DND-41 (cell line): ENCODE data around the gene PTPRN2.

Experiments
- ATAC-seq: fragments of 200-7000 bp; cut with Tn5 transposase; 3 replicates; pipeline ENCODE4 v1.9.1; 2021; ENCODE audit warnings: low read depth; ENCODE audit not compliant: insufficient read depth
- DNase-seq: peaks from one replicate; pipeline ENCODE4 v3.0.0-alpha.2; 2020
- H2AFZ ChIP-seq: 2 replicates; pipeline ENCODE4 v1.6.0; 2012; ENCODE audit warnings: low read depth, low read length
- H3K27ac ChIP-seq: 2 replicates; pipeline ENCODE4 v1.5.1; 2012; ENCODE audit warnings: low read length, inconsistent platforms
- H3K27me3 ChIP-seq: fragments of 200-600 bp; sonication (generic); 2 replicates; pipeline ENCODE4 v1.6.0; 2012; ENCODE audit warnings: low read length, mild to moderate bottlenecking, inconsistent platforms; ENCODE audit not compliant: insufficient read depth, poor library complexity
- H3K36me3 ChIP-seq: 2 replicates; pipeline ENCODE4 v1.5.1; 2012; ENCODE audit warnings: low read length, inconsistent platforms; ENCODE audit not compliant: insufficient read depth
- H3K4me1 ChIP-seq: 2 replicates; pipeline ENCODE4 v1.5.1; 2012; ENCODE audit warnings: mild to moderate bottlenecking, low read length; ENCODE audit not compliant: insufficient read depth
- H3K4me2 ChIP-seq: 2 replicates; pipeline ENCODE4 v1.6.0; 2012; ENCODE audit warnings: mild to moderate bottlenecking, moderate library complexity, low read length, inconsistent platforms; ENCODE audit not compliant: insufficient read depth
- H3K4me3 ChIP-seq, 2 experiments: fragments of 200-600 bp in 1 of 2; shearing (Covaris generic) in 1 of 2; 2 replicates each; pipeline ENCODE4 v1.5.1; 2012 to 2016; ENCODE audit warnings: inconsistent platforms in 2 of 2, low read length in 2 of 2, mild to moderate bottlenecking in 2 of 2, low read depth in 1 of 2, moderate library complexity in 1 of 2
- H3K79me2 ChIP-seq: 2 replicates; pipeline ENCODE4 v1.6.0; 2012; ENCODE audit warnings: low read length, inconsistent platforms; ENCODE audit not compliant: insufficient read depth
- H3K9ac ChIP-seq: 2 replicates; pipeline ENCODE4 v1.6.0; 2012; ENCODE audit warnings: low read depth, mild to moderate bottlenecking, inconsistent platforms, low read length, moderate library complexity
- H3K9me3 ChIP-seq: 2 replicates; pipeline ENCODE4 v1.5.1; 2012; ENCODE audit warnings: low read length, moderate library complexity, mild to moderate bottlenecking, inconsistent platforms; ENCODE audit not compliant: insufficient read depth, severe bottlenecking
- H4K20me1 ChIP-seq: 2 replicates; pipeline ENCODE4 v1.6.0; 2012; ENCODE audit warnings: low read length; ENCODE audit not compliant: insufficient read depth
- CTCF ChIP-seq: IDR thresholded peaks from 2 replicates; pipeline ENCODE4 v1.5.1; 2012; ENCODE audit warnings: borderline replicate concordance, low read length, moderate library complexity, mild to moderate bottlenecking; ENCODE audit not compliant: poor library complexity, severe bottlenecking; ENCODE audit errors: extremely low read depth
- EZH2 ChIP-seq: IDR thresholded peaks from 3 replicates; pipeline ENCODE4 v1.6.1; 2012; ENCODE audit warnings: borderline replicate concordance, low read depth, mild to moderate bottlenecking, moderate library complexity, low read length, inconsistent platforms; ENCODE audit not compliant: severe bottlenecking

Gene PTPRN2

DNA sequence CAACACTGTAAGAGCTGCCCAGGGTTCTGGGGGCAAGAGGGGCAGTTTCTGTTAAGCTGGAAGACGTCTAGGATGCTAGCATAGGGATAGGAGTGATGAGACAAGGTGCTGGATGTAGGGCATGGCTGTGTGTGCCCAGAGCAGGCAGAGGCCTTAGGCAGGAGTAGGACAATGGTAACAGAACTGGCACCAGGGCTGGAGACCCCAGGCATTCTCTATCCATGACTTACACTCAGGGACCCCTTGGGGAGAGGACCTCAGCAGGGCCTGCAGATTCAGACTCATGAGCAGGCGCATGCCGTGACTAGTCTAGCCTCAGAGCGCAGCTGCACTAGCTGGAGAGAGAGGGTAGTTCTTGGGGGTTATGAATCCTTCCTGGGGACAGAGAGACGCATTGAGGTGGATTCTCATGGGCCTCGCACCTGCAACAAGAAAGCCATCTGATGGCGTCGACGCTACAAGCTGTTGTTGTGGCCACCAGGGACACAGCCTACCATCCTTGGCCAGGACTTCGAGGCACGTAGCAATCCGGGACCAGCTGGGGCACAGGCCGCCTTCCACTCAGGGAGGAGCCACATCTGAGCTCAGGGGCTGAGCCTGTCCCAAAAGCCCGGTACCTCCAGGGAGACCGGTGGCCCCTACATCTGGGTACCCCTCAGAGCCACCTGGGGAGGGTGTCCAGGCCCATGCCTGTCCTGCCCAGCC is 474.1 kb downstream of the PTPRN2 start:
- no peaks in the 10 kb centered on the region for H3K4me1 ChIP-seq
- TF ChIP-seq EZH2 (no peak), CTCF (no peak)
- DNase-seq (no peak), ATAC-seq (no peak)
- H3K4me2 ChIP-seq, result no peak overlapping the region
- no peaks in the 10 kb centered on the region for H3K27me3 ChIP-seq
- no peak overlapping the region for H3K9ac ChIP-seq
- no peak overlapping the region for H3K27ac ChIP-seq
- no peaks in the 10 kb centered on the region for H4K20me1 ChIP-seq
- H2AFZ ChIP-seq, result no peak overlapping the region
- no peaks in the 10 kb centered on the region for H3K79me2 ChIP-seq
- no peaks in the 10 kb centered on the region for H3K36me3 ChIP-seq
- peaks cover 9% of the 10 kb centered on the region for H3K9me3 ChIP-seq
- H3K4me3 ChIP-seq, result no peak overlapping the region

- no peaks in the 10 kb centered on the region for H3K4me1 ChIP-seq
- DNase-seq (no peak), ATAC-seq (no peak)
- H3K9me3 ChIP-seq, result peaks cover 6% of the 10 kb centered on the region
- H4K20me1 ChIP-seq, result no peaks in the 10 kb centered on the region
- no peak overlapping the region for H3K27ac ChIP-seq
- H3K79me2 ChIP-seq, result no peaks in the 10 kb centered on the region
- TF ChIP-seq CTCF, result no peak
- TF ChIP-seq EZH2, result no peak
- H3K27me3 ChIP-seq, result no peaks in the 10 kb centered on the region
- no peak overlapping the region for H3K4me3 ChIP-seq
- no peak overlapping the region for H3K4me2 ChIP-seq
- no peaks in the 10 kb centered on the region for H3K36me3 ChIP-seq
- H2AFZ ChIP-seq, result no peak overlapping the region
- H3K9ac ChIP-seq, result no peak overlapping the region
Observed at GRCh38 chr7:158112571-158113320, 474.9 kb downstream of the PTPRN2 start.

GRCh38 chr7:158111906-158112570 is 475.6 kb downstream of the PTPRN2 start:
- Histone ChIP-seq H3K27ac (no peak overlapping the region), H3K4me2 (no peak overlapping the region), H4K20me1 (no peaks in the 10 kb centered on the region), H3K4me3 (no peak overlapping the region), H3K9me3 (peaks cover 6% of the 10 kb centered on the region), H3K27me3 (no peaks in the 10 kb centered on the region), H3K4me1 (no peaks in the 10 kb centered on the region), H3K36me3 (no peaks in the 10 kb centered on the region), H3K79me2 (no peaks in the 10 kb centered on the region), H2AFZ (no peak overlapping the region), H3K9ac (no peak overlapping the region)
- ATAC-seq, result no peak
- TF ChIP-seq CTCF (no peak), EZH2 (no peak)
- no peak for DNase-seq
